Ascending aorta (tissue), 2 donors: ENCODE measurements around the gene SH3BP2. TPM values are rescaled to one million over a fixed set of nuclear protein-coding genes. Genes with fewer than 3 reads are reported as not detected.

ENCODE experiments used
- DNase-seq, 2 donors: peaks; one replicate each; pipeline ENCODE4 v3.0.0-alpha.2; 2019; ENCODE audit warnings: low spot score in 2 of 2
- H3K27ac ChIP-seq, 2 donors: fragments of 200-600 bp; sonication (generic); one replicate each; pipeline ENCODE4 v1.5.1; 2016 to 2017; ENCODE audit warnings: mild to moderate bottlenecking in 1 of 2
- H3K27me3 ChIP-seq: fragments of 200-600 bp; sonication (generic); one replicate; pipeline ENCODE4 v1.5.1; 2017
- H3K36me3 ChIP-seq, 2 donors: fragments of 200-600 bp; sonication (generic); one replicate each; pipeline ENCODE4 v1.5.1; 2016
- H3K4me1 ChIP-seq, 2 donors: fragments of 200-600 bp; sonication (generic); one replicate each; pipeline ENCODE4 v1.5.1; 2016 to 2017; ENCODE audit warnings: mild to moderate bottlenecking in 1 of 2
- H3K4me3 ChIP-seq, 2 donors: fragments of 200-600 bp; sonication (generic); one replicate each; pipeline ENCODE4 v1.5.1; 2016 to 2017; ENCODE audit warnings: mild to moderate bottlenecking in 1 of 2
- H3K9me3 ChIP-seq, 2 donors: fragments of 200-600 bp; sonication (generic); one replicate each; pipeline ENCODE4 v1.5.1; 2016
- intact Hi-C: fragments of 100-400 bp; cut with DNase I; formaldehyde crosslinking; loops from one replicate; pipeline ENCODE4 v1.15.1; 2023
- total RNA-seq: library from RNA; depleted of rRNA; stranded (reverse); fragments of >200 nt; gene quantifications from one replicate; pipeline ENCODE4 v1.1.0, GENCODE V29; 2016
- TF ChIP-seq, protein P1 (sequence below), 3 experiments: fragments of 200-600 bp in 2 of 3; fragments of 450-650 bp in 1 of 3; sonication (generic) in 2 of 3; IDR thresholded peaks; one replicate each; pipeline ENCODE4 v1.5.1; 2016 to 2019; ENCODE audit warnings: antibody characterized with exemption in 3 of 3, mild to moderate bottlenecking in 1 of 3, moderate library complexity in 1 of 3

The SH3BP2 gene
- total RNA-seq, 1 donor from 2014 or later = 70.6 TPM

DNA sequence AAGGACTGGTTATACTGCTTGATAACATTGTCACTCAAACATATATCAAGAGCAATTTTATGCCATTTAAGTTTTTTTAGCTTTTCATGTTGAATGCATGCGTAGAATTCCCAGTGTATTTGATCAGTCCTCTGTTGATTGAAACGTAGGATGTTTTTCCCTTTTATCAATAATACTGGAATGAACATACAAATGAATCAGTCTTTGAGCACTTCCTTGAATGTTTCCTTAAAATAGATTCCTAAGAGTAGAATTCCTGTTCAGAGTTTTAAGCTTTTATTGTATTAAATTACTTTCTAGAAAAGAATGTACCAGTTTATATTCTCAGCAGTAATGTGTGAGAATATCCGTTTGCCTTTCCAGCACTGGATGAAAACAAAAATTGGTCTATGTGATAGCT is 88.5 kb downstream of the SH3BP2 start:
- intact Hi-C loops = no loop called here
- TF ChIP-seq, protein P1, sequence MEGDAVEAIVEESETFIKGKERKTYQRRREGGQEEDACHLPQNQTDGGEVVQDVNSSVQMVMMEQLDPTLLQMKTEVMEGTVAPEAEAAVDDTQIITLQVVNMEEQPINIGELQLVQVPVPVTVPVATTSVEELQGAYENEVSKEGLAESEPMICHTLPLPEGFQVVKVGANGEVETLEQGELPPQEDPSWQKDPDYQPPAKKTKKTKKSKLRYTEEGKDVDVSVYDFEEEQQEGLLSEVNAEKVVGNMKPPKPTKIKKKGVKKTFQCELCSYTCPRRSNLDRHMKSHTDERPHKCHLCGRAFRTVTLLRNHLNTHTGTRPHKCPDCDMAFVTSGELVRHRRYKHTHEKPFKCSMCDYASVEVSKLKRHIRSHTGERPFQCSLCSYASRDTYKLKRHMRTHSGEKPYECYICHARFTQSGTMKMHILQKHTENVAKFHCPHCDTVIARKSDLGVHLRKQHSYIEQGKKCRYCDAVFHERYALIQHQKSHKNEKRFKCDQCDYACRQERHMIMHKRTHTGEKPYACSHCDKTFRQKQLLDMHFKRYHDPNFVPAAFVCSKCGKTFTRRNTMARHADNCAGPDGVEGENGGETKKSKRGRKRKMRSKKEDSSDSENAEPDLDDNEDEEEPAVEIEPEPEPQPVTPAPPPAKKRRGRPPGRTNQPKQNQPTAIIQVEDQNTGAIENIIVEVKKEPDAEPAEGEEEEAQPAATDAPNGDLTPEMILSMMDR (IDR thresholded peaks at IDR 0.05) = no peak
- Histone ChIP-seq H3K36me3 (peaks cover 54 to 65% of the 10 kb centered on the region in 2 donors), H3K27ac (peak overlapping the region; percentile 32), H3K4me3 (no peak overlapping the region), H3K4me1 (peaks cover 0 to 2% of the 10 kb centered on the region in 2 donors), H3K9me3 (no peaks in the 10 kb centered on the region), H3K27me3 (no peaks in the 10 kb centered on the region)
- DNase-seq = no peak

DNA sequence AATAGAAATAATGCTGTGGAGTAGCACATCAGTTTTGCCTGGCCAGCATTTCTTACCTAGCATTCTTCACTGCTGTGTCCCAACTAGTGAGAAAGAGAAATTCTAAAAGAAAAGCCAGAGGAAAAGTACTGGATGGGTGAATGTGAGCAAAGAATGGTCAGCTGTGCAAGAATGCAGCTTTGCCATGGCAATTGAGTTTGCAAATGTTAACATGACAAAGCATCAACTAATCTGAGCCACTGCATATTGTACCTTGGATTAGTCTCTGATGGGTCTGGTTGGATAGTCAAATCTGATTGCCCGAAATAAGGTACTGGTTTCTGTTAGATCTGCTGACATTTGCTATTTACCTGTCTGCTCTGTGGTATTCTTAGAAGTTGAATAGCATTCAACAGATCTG is 89.5 kb downstream of the SH3BP2 start:
- peaks cover 0 to 2% of the 10 kb centered on the region in 2 donors for H3K4me1 ChIP-seq
- no peaks in the 10 kb centered on the region for H3K9me3 ChIP-seq
- peaks cover 52 to 66% of the 10 kb centered on the region in 2 donors for H3K36me3 ChIP-seq
- DNase-seq = no peak
- intact Hi-C loops = no loop called here
- no peak overlapping the region for H3K4me3 ChIP-seq
- H3K27me3 ChIP-seq = no peaks in the 10 kb centered on the region
- TF ChIP-seq, protein P1 (IDR thresholded peaks at IDR 0.05) = no peak
- peak overlapping the region in 1 of 2 donors; percentile 9 for H3K27ac ChIP-seq

DNA sequence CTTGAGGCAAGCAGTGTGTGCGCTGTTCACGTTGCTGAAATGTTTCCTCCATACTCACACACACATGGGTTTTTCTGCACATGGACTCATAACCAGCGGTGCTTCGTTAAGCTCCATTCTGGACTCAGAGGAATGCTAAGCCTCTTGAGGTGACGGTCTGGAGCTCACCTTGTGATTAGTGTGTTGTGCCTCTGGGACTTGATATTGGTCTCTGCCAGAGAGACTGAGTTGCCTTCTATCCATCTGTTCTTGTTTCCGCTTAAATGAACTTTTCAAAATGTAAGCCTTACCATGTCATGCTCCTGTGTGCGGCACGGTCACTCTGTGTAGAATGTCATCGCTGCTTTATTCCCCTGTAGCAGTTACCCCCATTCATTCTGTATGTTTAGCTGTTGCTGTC is 93.3 kb downstream of the SH3BP2 start:
- Histone ChIP-seq H3K4me1 (peaks cover 0 to 2% of the 10 kb centered on the region in 2 donors), H3K36me3 (peaks cover 54 to 56% of the 10 kb centered on the region in 2 donors), H3K9me3 (no peaks in the 10 kb centered on the region), H3K27ac (no peak overlapping the region), H3K4me3 (no peak overlapping the region), H3K27me3 (no peaks in the 10 kb centered on the region)
- TF ChIP-seq, protein P1 (IDR thresholded peaks at IDR 0.05) = no peak
- DNase-seq = no peak
- intact Hi-C loops = no loop called here

DNA sequence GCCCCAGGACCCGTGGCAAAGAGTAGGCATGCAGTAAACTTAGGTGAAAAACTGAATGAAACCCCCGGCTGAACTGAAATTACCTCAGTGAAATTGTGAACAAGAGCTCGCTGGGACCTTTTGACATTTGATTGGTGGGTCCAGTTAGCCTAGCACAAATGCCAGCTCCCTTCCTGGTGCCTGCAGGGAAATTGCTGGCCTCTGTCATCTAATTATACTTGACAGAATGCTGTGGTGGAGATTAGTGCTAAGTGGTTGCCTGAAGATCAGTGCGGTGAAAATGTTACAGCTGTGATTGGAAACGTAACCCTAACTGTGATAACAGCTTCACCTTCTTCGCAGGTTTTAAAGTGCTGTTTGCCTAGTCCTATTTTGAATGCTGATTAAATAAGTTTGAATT is 93.7 kb downstream of the SH3BP2 start:
- no peak for DNase-seq
- Histone ChIP-seq H3K27ac (no peak overlapping the region), H3K4me3 (no peak overlapping the region), H3K36me3 (peaks cover 54 to 56% of the 10 kb centered on the region in 2 donors), H3K27me3 (no peaks in the 10 kb centered on the region), H3K4me1 (no peaks in the 10 kb centered on the region), H3K9me3 (no peaks in the 10 kb centered on the region)
- intact Hi-C loops = no loop called here
- TF ChIP-seq, protein P1 (IDR thresholded peaks at IDR 0.05) = no peak

DNA sequence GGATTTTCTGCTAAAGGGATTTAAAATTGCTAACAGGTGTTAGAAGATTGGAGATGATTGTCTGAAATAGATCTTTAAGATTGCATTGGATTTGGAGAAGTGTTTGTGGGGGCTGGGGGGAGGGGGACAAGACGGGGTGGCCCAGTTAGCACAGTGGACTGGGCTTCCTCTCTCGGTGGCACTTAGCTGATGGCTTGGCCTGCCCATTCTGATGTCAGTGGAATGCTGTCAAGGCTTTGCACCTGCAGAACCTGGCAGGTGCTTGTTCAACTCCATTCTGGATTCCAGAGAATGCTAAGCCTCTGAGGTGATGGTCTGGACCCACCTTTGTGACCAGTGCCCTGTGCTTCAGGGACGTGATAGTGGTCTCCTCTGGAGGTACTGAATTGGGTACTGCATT is 94.5 kb downstream of the SH3BP2 start:
- TF ChIP-seq, protein P1 (IDR thresholded peaks at IDR 0.05) = no peak
- intact Hi-C loops = no loop called here
- Histone ChIP-seq H3K4me3 (no peak overlapping the region), H3K27ac (no peak overlapping the region), H3K36me3 (peaks cover 50 to 52% of the 10 kb centered on the region in 2 donors), H3K9me3 (no peaks in the 10 kb centered on the region), H3K4me1 (no peaks in the 10 kb centered on the region), H3K27me3 (no peaks in the 10 kb centered on the region)
- no peak for DNase-seq

DNA sequence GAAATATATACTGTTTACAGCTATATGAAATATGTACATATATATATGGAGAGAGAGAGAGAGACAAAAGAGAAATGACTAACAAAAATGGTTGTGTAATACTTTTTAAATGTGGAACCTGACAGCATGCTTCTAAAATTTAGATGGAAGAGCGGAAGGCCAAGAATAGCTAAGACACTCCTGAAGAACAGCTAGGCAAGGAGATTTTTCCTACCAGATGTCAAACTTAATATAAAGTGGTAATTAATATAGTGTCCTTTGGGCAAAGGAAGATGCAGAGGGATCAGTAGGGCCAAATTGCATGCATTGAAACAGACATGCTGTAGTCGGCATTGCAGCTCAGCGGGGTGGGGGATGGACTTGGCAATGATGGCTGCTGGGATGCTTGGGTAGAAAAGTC is 96.0 kb downstream of the SH3BP2 start:
- Histone ChIP-seq H3K4me1 (no peaks in the 10 kb centered on the region), H3K27me3 (no peaks in the 10 kb centered on the region), H3K36me3 (peaks cover 38 to 44% of the 10 kb centered on the region in 2 donors), H3K9me3 (no peaks in the 10 kb centered on the region), H3K27ac (no peak overlapping the region), H3K4me3 (no peak overlapping the region)
- DNase-seq = no peak
- TF ChIP-seq, protein P1 (IDR thresholded peaks at IDR 0.05) = no peak
- intact Hi-C loops = no loop called here
